Germinal center (tissue), 1 donor: ENCODE measurements around the gene GPHB5.
"Not testable (repeated sequence)": the region's sequence is repeated elsewhere in the genome, so short reads cannot be mapped to it uniquely, and the experiment has no call there.

Source experiments
- DNase-seq: peaks from one replicate; pipeline ENCODE4 v3.0.0; 2012; ENCODE audit warnings: mixed read lengths, low spot score

The GPHB5 gene, protein sequence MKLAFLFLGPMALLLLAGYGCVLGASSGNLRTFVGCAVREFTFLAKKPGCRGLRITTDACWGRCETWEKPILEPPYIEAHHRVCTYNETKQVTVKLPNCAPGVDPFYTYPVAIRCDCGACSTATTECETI

DNA sequence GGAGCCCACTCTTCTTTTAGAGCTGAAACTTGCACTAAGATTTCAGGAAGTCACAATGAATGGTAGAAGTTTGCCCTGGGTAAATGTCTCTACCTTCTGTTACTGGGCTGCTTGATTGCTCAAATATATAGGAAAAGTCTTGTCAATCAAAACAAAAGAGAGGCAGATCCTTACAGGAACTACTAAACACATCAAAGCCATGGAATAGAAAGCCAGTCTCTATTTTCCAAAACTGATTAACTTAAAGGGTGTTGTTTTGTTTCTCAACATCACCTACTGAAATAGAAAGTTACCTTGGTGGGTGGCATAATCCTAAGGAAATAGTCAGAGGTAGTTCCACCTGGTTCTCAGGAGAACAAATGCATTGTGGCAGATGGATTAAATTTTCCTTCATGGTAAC, at the start of gene GPHB5:
TSS of gene GPHB5 (minus strand) at position 101 of the 400 bp plus-strand sequence. CDS start 1,086 bp downstream, outside the sequence.
- no peak for DNase-seq

DNA sequence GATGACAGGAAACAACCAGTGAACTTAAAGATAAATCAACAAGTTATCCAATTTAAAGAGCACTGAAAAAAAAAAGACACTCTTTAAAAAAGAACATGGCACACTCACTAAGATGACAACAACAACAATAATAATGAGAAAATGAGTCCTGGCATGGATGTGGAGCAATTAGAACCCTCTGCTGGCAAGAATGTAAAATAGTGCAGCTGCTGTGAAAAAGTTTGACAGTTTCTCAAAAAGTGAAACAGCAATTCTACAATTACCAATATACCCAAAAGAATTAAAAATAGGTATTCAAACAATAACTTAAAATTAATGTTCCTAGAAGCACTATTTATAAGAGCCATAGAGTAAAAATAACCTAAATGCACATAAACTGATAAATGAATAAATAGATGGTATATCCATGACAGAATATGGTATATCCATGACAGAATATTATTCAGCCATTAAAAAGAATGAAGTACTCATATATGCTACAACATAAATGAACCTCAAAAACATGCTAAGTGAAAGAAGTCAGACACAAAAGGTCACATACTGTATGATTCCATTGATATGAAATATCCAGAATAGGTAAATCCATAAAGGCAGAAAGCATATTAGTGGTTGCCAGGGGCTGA, 49.1 kb upstream of the GPHB5 start:
- no peak for DNase-seq

GRCh38 chr14:63362389-63362819, 43.7 kb upstream of the GPHB5 start:
- no peak for DNase-seq

- no peak for DNase-seq
These were observed 43.1 kb upstream of the GPHB5 start for GRCh38 chr14:63361790-63362189.

GRCh38 chr14:63357841-63358240, 39.1 kb upstream of the GPHB5 start:
- no peak for DNase-seq

GRCh38 chr14:63345826-63346225, 27.1 kb upstream of the GPHB5 start:
- DNase-seq = no peak

- no peak for DNase-seq
These were observed 25.6 kb upstream of the GPHB5 start for GRCh38 chr14:63344336-63344735.

GRCh38 chr14:63343878-63344277, 25.1 kb upstream of the GPHB5 start:
- DNase-seq = no peak

- DNase-seq = no peak
These were observed 23.6 kb upstream of the GPHB5 start for GRCh38 chr14:63342371-63342770.

GRCh38 chr14:63328787-63329737, 10.3 kb upstream of the GPHB5 start:
- DNase-seq = no peak

- DNase-seq = no peak
These were observed 8.1 kb upstream of the GPHB5 start for GRCh38 chr14:63326840-63327239.

DNA sequence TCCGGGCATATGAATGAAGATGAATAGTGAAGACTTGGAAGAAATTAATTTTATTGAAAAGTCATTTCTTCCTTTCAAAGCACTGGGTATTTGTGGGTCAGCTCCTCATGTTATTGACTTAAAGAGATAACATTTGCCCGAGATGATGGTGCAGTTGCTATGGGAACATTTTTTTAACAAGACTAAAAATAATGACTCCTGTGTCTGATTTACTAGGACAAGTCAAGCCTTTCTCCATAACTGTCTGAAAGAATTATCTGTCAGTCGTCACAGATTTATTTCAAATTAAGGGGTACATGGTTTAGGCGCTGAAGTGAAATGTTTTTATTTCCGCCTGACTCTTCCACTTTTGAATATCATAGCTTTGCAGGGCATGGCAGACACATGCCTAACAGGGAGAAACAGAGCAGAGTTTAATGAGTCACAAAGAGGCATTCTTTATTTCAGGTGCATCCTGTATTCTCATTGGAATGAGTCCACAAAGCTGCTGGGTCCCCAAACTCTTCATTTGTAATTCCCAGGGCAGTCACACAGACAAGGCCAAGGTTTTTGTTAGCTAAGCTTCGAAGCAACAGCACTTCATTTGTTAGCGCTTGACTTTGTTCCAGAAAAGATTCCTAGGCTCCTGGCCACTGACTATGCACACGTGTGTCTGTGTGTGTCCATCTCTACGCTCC, 4.3 kb upstream of the GPHB5 start:
- no peak for DNase-seq

DNA sequence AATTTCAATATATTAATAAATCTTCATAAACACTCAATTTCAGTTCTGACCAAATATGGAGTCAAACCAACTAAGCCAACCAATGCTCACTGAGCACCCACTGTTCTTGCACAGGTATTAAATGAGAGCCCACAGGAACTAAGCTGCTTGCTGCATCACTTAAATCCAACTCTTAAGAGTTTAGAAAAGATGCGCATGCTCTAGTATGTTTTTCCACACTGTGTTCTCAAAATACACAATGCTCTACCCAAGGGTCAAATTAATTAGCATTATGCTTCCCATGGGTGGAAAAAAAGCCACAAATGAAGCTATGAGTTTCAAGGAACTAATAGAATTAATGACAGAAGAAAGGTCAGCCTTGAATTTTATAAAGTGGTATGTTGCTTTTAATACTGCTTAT, 3.7 kb upstream of the GPHB5 start:
- no peak for DNase-seq

DNA sequence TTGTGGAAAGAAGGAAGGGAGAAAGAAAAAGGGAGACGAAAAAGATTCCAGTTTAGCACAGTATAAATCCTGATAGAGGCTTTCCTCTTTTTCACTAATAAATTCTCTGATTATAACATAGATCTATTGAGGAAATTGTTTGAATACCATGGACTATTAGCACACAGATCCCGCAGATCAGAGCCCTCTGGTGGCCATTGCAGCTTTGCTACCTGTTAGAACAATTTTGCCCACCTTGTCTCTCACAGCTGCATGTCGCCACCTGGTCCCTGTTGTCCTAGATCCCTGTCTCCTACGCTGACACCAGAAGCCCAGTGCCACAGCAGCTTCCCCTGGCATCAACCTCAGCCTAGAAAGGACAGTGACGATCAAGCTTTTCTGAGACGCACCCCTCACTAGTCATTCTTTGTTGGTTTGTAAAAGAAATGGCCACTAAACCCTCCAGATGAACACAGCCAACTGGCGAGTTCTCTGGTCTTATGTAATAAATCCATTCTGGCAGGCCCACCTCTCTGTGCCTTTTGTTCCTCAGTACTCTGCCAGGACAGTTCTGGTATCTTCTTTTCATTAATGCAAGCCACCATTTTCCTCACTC, 9.9 kb downstream of the GPHB5 start:
- peak; percentile 5 for DNase-seq

DNA sequence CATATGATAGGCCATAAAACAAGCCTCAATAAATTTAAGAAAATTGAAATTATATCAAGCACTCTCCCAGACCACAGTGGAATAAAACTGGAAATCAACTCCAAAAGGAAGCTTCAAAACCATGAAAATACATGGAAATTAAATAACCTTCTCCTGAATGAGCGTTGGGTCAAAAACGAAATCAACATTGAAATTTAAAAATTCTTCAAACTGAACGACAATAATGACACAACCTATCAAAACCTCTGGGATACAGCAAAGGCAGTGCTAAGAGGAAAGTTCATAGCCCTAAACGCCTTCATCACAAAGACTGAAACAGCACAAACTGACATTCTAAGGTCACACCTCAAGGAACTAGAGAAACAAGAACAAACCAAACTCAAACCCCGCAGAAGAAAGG, 14.3 kb downstream of the GPHB5 start:
- not testable (repeated sequence) for DNase-seq

GRCh38 chr14:63301891-63302534, 16.7 kb downstream of the GPHB5 start:
- no peak for DNase-seq

- no peak for DNase-seq
These were observed 17.9 kb downstream of the GPHB5 start for GRCh38 chr14:63300854-63301253.

DNA sequence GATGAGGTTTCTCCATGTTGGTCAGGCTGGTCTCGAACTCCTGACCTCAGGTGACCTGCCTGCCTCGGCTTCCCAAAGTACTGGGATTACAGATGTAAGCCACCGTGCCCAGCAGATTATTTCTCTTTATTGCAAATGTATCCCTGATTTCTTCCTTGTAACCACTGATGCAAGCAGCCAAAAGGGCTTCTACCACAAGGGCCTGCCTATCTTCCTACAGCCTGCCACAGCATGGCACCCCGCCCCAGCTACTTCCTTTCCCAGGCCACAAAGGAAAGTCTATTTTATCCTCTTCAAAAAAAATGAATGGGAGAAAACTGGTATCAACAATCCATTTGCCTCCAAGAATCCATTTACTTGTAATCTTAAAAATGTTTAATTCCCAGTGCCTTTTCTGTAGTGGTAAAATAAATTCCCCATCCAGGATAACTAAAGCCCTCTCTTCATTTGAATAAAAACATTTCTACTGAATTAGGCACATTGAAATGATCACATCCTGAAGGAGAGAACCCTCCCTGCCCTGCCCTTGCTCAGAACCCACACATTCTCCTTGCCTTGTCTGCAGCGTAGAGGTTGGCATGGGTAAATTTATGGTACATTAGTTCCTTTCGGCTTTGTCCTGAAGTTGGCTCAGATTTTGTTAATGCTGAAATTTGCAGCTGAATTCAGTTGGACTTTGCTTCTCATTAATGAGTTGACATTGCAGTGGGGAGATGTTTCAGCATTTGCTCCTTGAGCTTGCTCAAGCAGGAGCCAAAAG, 19.2 kb downstream of the GPHB5 start:
- DNase-seq = no peak

GRCh38 chr14:63297372-63298063, 21.2 kb downstream of the GPHB5 start:
- DNase-seq = no peak

DNA sequence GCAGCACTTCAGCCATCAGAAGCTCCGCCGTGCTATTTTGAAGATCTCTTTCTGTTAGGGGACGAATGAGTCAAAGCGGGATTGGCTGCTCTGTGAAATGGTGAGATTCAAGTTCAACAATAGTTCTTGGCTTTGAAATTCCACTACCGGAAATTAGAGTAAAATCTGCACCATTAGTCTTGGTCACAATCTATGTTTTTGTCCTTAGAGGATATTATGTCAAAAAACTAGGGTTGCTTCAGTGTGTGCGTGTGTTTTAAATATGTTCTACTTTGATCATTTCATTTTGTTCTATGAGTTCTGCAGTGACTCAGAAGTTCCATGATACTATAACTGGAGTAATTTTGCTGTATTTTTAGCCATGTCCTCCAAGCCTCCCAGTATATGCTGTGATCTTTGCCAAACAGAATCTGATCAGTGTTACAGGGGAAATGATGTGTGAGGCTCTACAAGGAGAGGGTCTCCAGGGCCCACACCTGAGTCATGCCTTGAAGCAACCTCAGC, 22.6 kb downstream of the GPHB5 start:
- DNase-seq = no peak
